DOHH2 (cell line): ENCODE results near the gene WWOX.

Source experiments
- H3F3A ChIP-seq: fragments of 200-600 bp; sonication (generic), shearing (Covaris generic); 2 replicates; pipeline ENCODE4 v1.6.0; 2016; ENCODE audit warnings: antibody characterized with exemption, mild to moderate bottlenecking; ENCODE audit not compliant: control insufficient read depth, insufficient read depth
- H3K27ac ChIP-seq: fragments of 200-600 bp; sonication (generic); 2 replicates; pipeline ENCODE4 v1.5.1; 2014; ENCODE audit warnings: low read depth, mild to moderate bottlenecking, low read length, moderate library complexity
- H3K27me3 ChIP-seq: fragments of 200-600 bp; sonication (generic); 2 replicates; pipeline ENCODE4 v1.6.1; 2014; ENCODE audit warnings: mild to moderate bottlenecking, low read length, mixed read lengths; ENCODE audit not compliant: control insufficient read depth
- H3K36me3 ChIP-seq: fragments of 200-600 bp; sonication (generic); 2 replicates; pipeline ENCODE4 v1.6.1; 2014; ENCODE audit warnings: mild to moderate bottlenecking, low read length, moderate library complexity, mixed read lengths; ENCODE audit not compliant: control insufficient read depth
- H3K4me1 ChIP-seq: fragments of 200-600 bp; sonication (generic); 2 replicates; pipeline ENCODE4 v1.6.1; 2014; ENCODE audit warnings: mild to moderate bottlenecking, low read length, mixed read lengths; ENCODE audit not compliant: control insufficient read depth
- H3K4me2 ChIP-seq: fragments of 200-600 bp; sonication (generic); 2 replicates; pipeline ENCODE4 v1.6.0; 2014; ENCODE audit warnings: mild to moderate bottlenecking, low read length, moderate library complexity
- H3K4me3 ChIP-seq: fragments of 200-600 bp; sonication (generic); 2 replicates; pipeline ENCODE4 v1.5.1; 2014; ENCODE audit warnings: mild to moderate bottlenecking, low read length, mixed read lengths
- H3K79me2 ChIP-seq: fragments of 200-600 bp; sonication (generic); 2 replicates; pipeline ENCODE4 v1.6.1; 2014; ENCODE audit warnings: mild to moderate bottlenecking, low read length, mixed read lengths; ENCODE audit not compliant: control insufficient read depth
- H3K9me2 ChIP-seq: fragments of 200-600 bp; sonication (generic); replicated peaks from 2 replicates; pipeline ENCODE4 v1.6.1; 2014; ENCODE audit warnings: mild to moderate bottlenecking, low read length, mixed read lengths; ENCODE audit not compliant: control insufficient read depth
- H3K9me3 ChIP-seq: fragments of 200-600 bp; sonication (generic); 2 replicates; pipeline ENCODE4 v1.6.1; 2014; ENCODE audit warnings: antibody characterized with exemption, low read length, mixed read lengths; ENCODE audit not compliant: control insufficient read depth, insufficient read depth
- H4K20me1 ChIP-seq: fragments of 200-600 bp; sonication (generic); 2 replicates; pipeline ENCODE4 v1.6.0; 2014; ENCODE audit warnings: low read depth, mild to moderate bottlenecking, antibody characterized with exemption, low read length, moderate library complexity; ENCODE audit not compliant: control insufficient read depth, insufficient read depth
- EZH2phosphoT487 ChIP-seq: fragments of 200-600 bp; sonication (generic); IDR thresholded peaks from 2 replicates; pipeline ENCODE4 v1.6.1; 2017; ENCODE audit warnings: borderline replicate concordance, mild to moderate bottlenecking, antibody characterized with exemption, low read length, moderate library complexity, mixed read lengths
- TF ChIP-seq, protein P1 (sequence below): fragments of 200-600 bp; sonication (generic); IDR thresholded peaks from one replicate; pipeline ENCODE4 v1.5.1; 2014; ENCODE audit warnings: antibody characterized with exemption, mild to moderate bottlenecking, low read depth, low read length; ENCODE audit not compliant: poor library complexity, severe bottlenecking

WWOX gene

DNA sequence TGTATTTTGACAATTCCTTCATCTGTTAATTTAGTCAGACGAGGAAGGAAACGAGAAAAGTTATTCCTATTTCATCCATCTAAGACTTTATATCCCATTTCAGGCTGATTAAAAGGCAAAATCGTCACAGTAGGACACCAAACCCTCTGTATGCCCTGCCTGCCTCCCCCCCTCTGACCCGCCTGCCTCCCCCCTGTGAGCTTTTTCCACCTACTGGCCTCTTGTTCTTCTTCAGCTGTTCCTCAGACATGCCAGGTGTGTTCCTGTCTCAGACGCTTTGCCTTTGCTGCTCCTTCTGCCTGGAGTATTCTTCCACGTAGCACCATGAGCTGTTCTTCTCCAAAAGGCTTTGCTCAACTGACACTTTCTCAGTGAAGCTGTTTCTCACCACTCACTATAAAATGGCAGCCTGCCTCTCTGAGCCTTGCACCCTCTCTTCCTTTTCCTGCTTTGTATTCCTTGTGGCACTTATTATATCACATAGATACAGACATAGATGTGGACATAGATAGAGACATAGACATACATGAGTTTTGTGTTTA, 777.7 kb downstream of the WWOX start:
- TF ChIP-seq, protein P1, sequence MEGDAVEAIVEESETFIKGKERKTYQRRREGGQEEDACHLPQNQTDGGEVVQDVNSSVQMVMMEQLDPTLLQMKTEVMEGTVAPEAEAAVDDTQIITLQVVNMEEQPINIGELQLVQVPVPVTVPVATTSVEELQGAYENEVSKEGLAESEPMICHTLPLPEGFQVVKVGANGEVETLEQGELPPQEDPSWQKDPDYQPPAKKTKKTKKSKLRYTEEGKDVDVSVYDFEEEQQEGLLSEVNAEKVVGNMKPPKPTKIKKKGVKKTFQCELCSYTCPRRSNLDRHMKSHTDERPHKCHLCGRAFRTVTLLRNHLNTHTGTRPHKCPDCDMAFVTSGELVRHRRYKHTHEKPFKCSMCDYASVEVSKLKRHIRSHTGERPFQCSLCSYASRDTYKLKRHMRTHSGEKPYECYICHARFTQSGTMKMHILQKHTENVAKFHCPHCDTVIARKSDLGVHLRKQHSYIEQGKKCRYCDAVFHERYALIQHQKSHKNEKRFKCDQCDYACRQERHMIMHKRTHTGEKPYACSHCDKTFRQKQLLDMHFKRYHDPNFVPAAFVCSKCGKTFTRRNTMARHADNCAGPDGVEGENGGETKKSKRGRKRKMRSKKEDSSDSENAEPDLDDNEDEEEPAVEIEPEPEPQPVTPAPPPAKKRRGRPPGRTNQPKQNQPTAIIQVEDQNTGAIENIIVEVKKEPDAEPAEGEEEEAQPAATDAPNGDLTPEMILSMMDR = no peak
- TF ChIP-seq EZH2phosphoT487 = no peak

DNA sequence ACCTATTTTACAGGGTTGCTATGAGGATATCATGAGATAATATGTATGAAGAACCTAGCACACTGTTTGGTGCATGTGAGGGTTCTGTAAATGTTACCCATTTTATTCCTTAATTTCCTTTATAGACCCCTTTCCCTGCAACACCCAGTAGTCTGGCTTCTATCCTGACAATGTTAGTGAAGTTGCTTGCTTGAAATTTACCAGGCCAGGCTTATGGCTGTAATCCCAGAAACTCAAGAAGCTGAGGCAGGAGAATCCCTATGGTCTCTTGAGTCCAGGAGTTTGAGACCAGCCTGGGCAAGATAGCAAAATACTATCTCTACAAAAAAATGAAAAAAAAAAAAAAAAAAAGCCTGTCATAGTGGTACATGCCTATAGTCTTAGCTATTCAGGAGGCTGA, 779.1 kb downstream of the WWOX start:
- H3K4me3 ChIP-seq = no peak overlapping the region
- no peaks in the 10 kb centered on the region for H3F3A ChIP-seq
- no peaks in the 10 kb centered on the region for H3K9me2 ChIP-seq
- no peak overlapping the region for H3K27ac ChIP-seq
- no peaks in the 10 kb centered on the region for H3K79me2 ChIP-seq
- no peaks in the 10 kb centered on the region for H3K4me1 ChIP-seq
- no peaks in the 10 kb centered on the region for H3K36me3 ChIP-seq
- no peaks in the 10 kb centered on the region for H3K27me3 ChIP-seq
- H4K20me1 ChIP-seq = no peaks in the 10 kb centered on the region
- no peak for TF ChIP-seq EZH2phosphoT487
- TF ChIP-seq, protein P1 = no peak
- H3K9me3 ChIP-seq = no peaks in the 10 kb centered on the region
- H3K4me2 ChIP-seq = no peak overlapping the region

More for the DNA sequence above, 777.7 kb downstream of the WWOX start:
- no peaks in the 10 kb centered on the region for H3F3A ChIP-seq
- no peaks in the 10 kb centered on the region for H3K27me3 ChIP-seq
- no peak overlapping the region for H3K4me2 ChIP-seq
- no peak overlapping the region for H3K4me3 ChIP-seq
- H3K9me3 ChIP-seq = no peaks in the 10 kb centered on the region
- no peaks in the 10 kb centered on the region for H4K20me1 ChIP-seq
- H3K79me2 ChIP-seq = no peaks in the 10 kb centered on the region
- no peaks in the 10 kb centered on the region for H3K36me3 ChIP-seq
- no peak overlapping the region for H3K27ac ChIP-seq
- no peaks in the 10 kb centered on the region for H3K9me2 ChIP-seq
- H3K4me1 ChIP-seq = no peaks in the 10 kb centered on the region

DNA sequence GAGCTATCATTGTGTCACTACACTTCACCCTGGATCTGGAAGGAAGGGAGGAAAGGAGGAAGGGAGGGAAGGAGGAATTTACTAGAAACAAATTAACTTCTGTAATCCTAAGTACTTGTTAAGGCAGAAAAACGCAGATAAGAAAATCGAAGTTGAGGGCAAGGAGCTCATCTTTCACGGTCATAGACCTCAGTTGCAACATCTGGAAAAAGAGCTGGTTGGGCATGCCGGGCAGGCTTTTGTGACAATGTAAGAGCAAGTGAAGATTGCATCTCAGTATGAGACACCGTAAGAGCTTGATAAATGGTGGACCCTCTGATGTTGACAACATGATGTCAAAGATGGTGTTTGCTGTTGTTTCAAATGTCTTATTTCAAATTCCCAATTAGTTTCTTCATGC, 779.6 kb downstream of the WWOX start:
- Histone ChIP-seq H4K20me1 (no peaks in the 10 kb centered on the region), H3K9me2 (no peaks in the 10 kb centered on the region), H3F3A (no peaks in the 10 kb centered on the region), H3K9me3 (no peaks in the 10 kb centered on the region), H3K4me2 (no peak overlapping the region), H3K79me2 (no peaks in the 10 kb centered on the region), H3K27me3 (no peaks in the 10 kb centered on the region), H3K27ac (no peak overlapping the region), H3K4me3 (no peak overlapping the region), H3K4me1 (no peaks in the 10 kb centered on the region), H3K36me3 (no peaks in the 10 kb centered on the region)
- TF ChIP-seq, protein P1 = no peak
- TF ChIP-seq EZH2phosphoT487 = no peak

DNA sequence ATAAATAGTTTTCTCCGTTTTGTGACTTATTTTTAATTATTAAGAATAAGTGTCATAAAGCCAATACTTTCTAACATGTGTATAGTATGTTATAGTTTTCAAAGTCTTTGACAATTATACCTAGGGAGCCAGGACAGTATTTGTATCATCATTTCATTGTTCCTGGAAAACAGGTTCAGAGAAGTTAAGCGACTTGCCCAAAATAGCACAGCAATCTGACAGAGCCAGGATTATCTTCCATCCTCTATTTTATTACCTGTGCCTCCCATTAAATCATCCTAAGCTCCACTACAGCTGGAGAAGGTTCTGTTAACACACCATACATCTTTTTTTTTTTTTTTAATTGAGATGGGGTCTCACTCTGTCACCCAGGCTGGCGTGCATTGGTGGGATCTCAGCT, 782.7 kb downstream of the WWOX start:
- TF ChIP-seq, protein P1 = no peak
- TF ChIP-seq EZH2phosphoT487 = no peak
- H3F3A ChIP-seq = no peaks in the 10 kb centered on the region
- no peaks in the 10 kb centered on the region for H4K20me1 ChIP-seq
- H3K27me3 ChIP-seq = no peaks in the 10 kb centered on the region
- no peaks in the 10 kb centered on the region for H3K79me2 ChIP-seq
- no peaks in the 10 kb centered on the region for H3K4me1 ChIP-seq
- H3K27ac ChIP-seq = no peak overlapping the region
- H3K4me2 ChIP-seq = no peak overlapping the region
- H3K9me3 ChIP-seq = no peaks in the 10 kb centered on the region
- H3K4me3 ChIP-seq = no peak overlapping the region
- H3K36me3 ChIP-seq = no peaks in the 10 kb centered on the region
- H3K9me2 ChIP-seq = no peaks in the 10 kb centered on the region
